ENCODE results near the gene BCLAF1. TPM values are rescaled to one million over a fixed set of nuclear protein-coding genes. Genes with fewer than 3 reads are reported as not detected.
A peak's percentile ranks its signal among the peaks of the same experiment; 100 is the strongest.

Gene BCLAF1
- total and polyA plus RNA-seq, 2 of the 8 experiments (the other 6 are each of a cell fraction or from before 2014, with no cell fraction given) = 30.5 to 230 TPM

- peak overlapping the region; percentile 70 to 97 (median 82) for H3K4me3 ChIP-seq (ENCODE audit: extremely low read depth in 1 of 4, insufficient read depth in 2 of 4, low read depth in 3 of 4, low read length in 4 of 4)
- H3K56ac ChIP-seq (replicated peaks; ENCODE audit: insufficient read length, low read depth, low read length) = no peak overlapping the region
- H2BK20ac ChIP-seq (ENCODE audit: low read length) = no peak overlapping the region
- no peak overlapping the region; the same call in 1 of the 2 replicates for H3K18ac ChIP-seq (ENCODE audit: extremely low read depth, low read length)
- H2BK120ac ChIP-seq (replicated peaks; ENCODE audit: low read depth, low read length) = no peak overlapping the region
- no peaks in the 10 kb centered on the region for H4K20me1 ChIP-seq (replicated peaks in 1 of 2; ENCODE audit: control insufficient read depth in 1 of 2, insufficient read depth in 2 of 2, low read length in 2 of 2)
- H3K14ac ChIP-seq (ENCODE audit: insufficient read length) = no peak overlapping the region
- H2BK5ac ChIP-seq (ENCODE audit: low read depth, low read length) = no peak overlapping the region
- no peak overlapping the region for H4K91ac ChIP-seq (replicated peaks; ENCODE audit: insufficient read length, low read length)
- no peak overlapping the region for H3K4ac ChIP-seq (replicated peaks; ENCODE audit: insufficient read length, low read depth, low read length)
- DNase-seq (ENCODE audit: low read depth in 1 of 2, low spot score in 2 of 2) (no peak), FAIRE-seq (no peak)
- H3K79me2 ChIP-seq (ENCODE audit: control insufficient read depth in 1 of 2, insufficient read depth in 2 of 2, low read length in 2 of 2) = peaks cover 0 to 6% of the 10 kb centered on the region in 2 experiments; a peak in 2 of 4 replicates
- no peaks in the 10 kb centered on the region for H3K79me1 ChIP-seq (ENCODE audit: low read depth, low read length)
- peak overlapping the region; percentile 79; the same call in 1 of the 2 replicates for H2AFZ ChIP-seq (ENCODE audit: low read length)
- H2AK5ac ChIP-seq (ENCODE audit: low read depth, low read length) = no peak overlapping the region
- 6% methylated on average over 8 of the region's 8 CpGs; no CpG with 5 or more reads in 1 of the 2 experiments for WGBS, 2 experiments (ENCODE audit: extremely low coverage in 1 of 2, insufficient coverage in 1 of 2, insufficient read length in 1 of 2, insufficient replicate concordance in 2 of 2, low coverage in 1 of 2, low lambda C conversion rate in 2 of 2, missing lambda C conversion rate in 1 of 2)
- peak overlapping the region; percentile 86 to 95 for H3K4me2 ChIP-seq (ENCODE audit: insufficient read depth in 1 of 2, low read depth in 2 of 2, low read length in 2 of 2)
- peak overlapping the region in 3 of 4 experiments; percentile 61 to 81 (median 64); a peak in 6 of 7 replicates for H3K9ac ChIP-seq (replicated peaks in 1 of 4; ENCODE audit: extremely low read depth in 1 of 4, low read depth in 3 of 4, low read length in 3 of 4)
- POLR2A ChIA-PET (ENCODE audit: partially characterized antibody) = interaction anchor here (0.7 to 11.1 kb wide), 12 partner anchors 9 to 754 kb away, joined by 3 to 115 read pairs (median 4); partner anchors contain the start of genes BCLAF1 and MAP7
- H3K23ac ChIP-seq (ENCODE audit: insufficient read length) = no peak overlapping the region
- H4K5ac ChIP-seq (ENCODE audit: insufficient read length, low read depth, low read length) = no peak overlapping the region
- H2BK12ac ChIP-seq (ENCODE audit: low read depth, low read length) = no peak overlapping the region
- no peaks in the 10 kb centered on the region for H3K9me3 ChIP-seq (ENCODE audit: insufficient read depth in 2 of 2, low read depth in 1 of 2, low read length in 1 of 2)
- no peak overlapping the region for H2BK15ac ChIP-seq (ENCODE audit: low read length)
- peaks cover 0 to 3% (median 0%) of the 10 kb centered on the region in 4 experiments; a peak in 2 of 7 replicates for H3K4me1 ChIP-seq (replicated peaks in 1 of 4; ENCODE audit: control insufficient read depth in 3 of 4, insufficient read depth in 4 of 4, low read length in 3 of 4)
- H3K36me3 ChIP-seq (ENCODE audit: control insufficient read depth in 2 of 4, insufficient read depth in 4 of 4, low read length in 3 of 4) = no peaks in the 10 kb centered on the region; a peak in 1 of 8 replicates
- H3K27ac ChIP-seq (ENCODE audit: low read depth, low read length) = no peak overlapping the region
- H4K8ac ChIP-seq (ENCODE audit: extremely low read depth, insufficient read depth, low read length) = no peak overlapping the region
- H3K27me3 ChIP-seq (replicated peaks in 1 of 4; ENCODE audit: control insufficient read depth in 3 of 4, extremely low read depth in 1 of 4, insufficient read depth in 3 of 4, low read length in 3 of 4) = no peaks in the 10 kb centered on the region
- CTCF ChIA-PET (ENCODE audit: partially characterized antibody) = interaction anchor here (0.9 to 2.5 kb wide), 5 partner anchors 23 to 300 kb away, joined by 3 to 8 read pairs (median 5); partner anchors contain the start of gene MAP7
- peaks cover 2% of the 10 kb centered on the region; the same call in 1 of the 2 replicates for H3K23me2 ChIP-seq (ENCODE audit: low read depth, low read length)
- TF ChIP-seq BACH1 (IDR thresholded peaks at IDR 0.05; ENCODE audit: low read length) = no peak
- no peak for TF ChIP-seq GTF2F1 (IDR thresholded peaks at IDR 0.05; ENCODE audit: borderline replicate concordance, low read depth, low read length)
- TF ChIP-seq RXRA (IDR thresholded peaks at IDR 0.05; ENCODE audit: insufficient read depth, low read depth, low read length) = no peak
- TF ChIP-seq POLR2A (IDR thresholded peaks at IDR 0.05; ENCODE audit: control extremely low read depth in 1 of 2, low read depth in 2 of 2, low read length in 2 of 2) = peak in 1 of 2 experiments; percentile 2; a peak in 1 of 3 replicates
- no peak for TF ChIP-seq RAD21 (IDR thresholded peaks at IDR 0.05 in 1 of 2, conservative IDR thresholded peaks at IDR 0.05 in 1 of 2; ENCODE audit: low read depth in 2 of 2, low read length in 2 of 2)
- TF ChIP-seq HDAC2 (IDR thresholded peaks at IDR 0.05; ENCODE audit: borderline replicate concordance in 1 of 2, low read depth in 2 of 2, low read length in 2 of 2) = no peak
- no peak for TF ChIP-seq TAF1 (IDR thresholded peaks at IDR 0.05; ENCODE audit: low read depth, low read length)
- TF ChIP-seq NANOG (IDR thresholded peaks at IDR 0.05; ENCODE audit: insufficient read depth, low read depth, low read length, poor library complexity, severe bottlenecking) = no peak
- no peak for TF ChIP-seq CHD1 (IDR thresholded peaks at IDR 0.05; ENCODE audit: low read depth, low read length)
- no peak for TF ChIP-seq ZNF274 (IDR thresholded peaks at IDR 0.05; ENCODE audit: borderline replicate concordance, extremely low read depth, low read length)
- TF ChIP-seq RNF2 (IDR thresholded peaks at IDR 0.05; ENCODE audit: borderline replicate concordance, low read depth, low read length, missing control alignments, poor library complexity, severe bottlenecking) = no peak
- TF ChIP-seq MAX (IDR thresholded peaks at IDR 0.05) = no peak
- TF ChIP-seq TCF12 (IDR thresholded peaks at IDR 0.05; ENCODE audit: low read depth, low read length) = no peak
Measured at GRCh38 chr6:136250686-136251008, 39.0 kb downstream of the BCLAF1 start.

All from H1 (cell line).